GM23248 (cell line): ENCODE results near the gene SLAMF1.

ENCODE experiments used
- EZH2 ChIP-seq: fragments of 200-600 bp; sonication (generic); IDR thresholded peaks from 2 replicates; pipeline ENCODE4 v1.6.1; 2018; ENCODE audit warnings: antibody characterized with exemption, mild to moderate bottlenecking; ENCODE audit not compliant: insufficient read depth, poor library complexity, severe bottlenecking
- EZH2phosphoT487 ChIP-seq: fragments of 200-600 bp; sonication (generic); IDR thresholded peaks from 2 replicates; pipeline ENCODE4 v1.6.1; 2018; ENCODE audit warnings: antibody characterized with exemption, moderate library complexity, mild to moderate bottlenecking, low read depth; ENCODE audit not compliant: insufficient read depth

DNA sequence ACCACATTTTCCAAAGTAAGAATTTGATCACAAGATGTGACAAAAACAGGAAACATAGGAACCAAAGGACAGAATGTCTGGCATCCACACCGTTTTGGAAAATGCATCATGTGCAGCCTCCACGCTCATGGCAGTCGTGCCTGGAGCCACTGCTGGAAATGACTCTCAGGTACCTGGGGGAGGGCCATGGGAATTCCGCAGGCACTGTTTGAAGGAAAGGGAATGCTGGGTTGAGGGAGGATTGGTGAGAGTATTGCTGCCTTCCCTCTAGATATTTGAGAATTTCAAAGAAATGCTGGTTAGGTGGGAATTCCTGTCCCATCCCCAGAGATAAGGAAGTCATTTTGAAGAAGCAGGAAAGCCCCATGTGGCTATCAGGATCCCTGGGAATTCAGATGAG, 10.8 kb downstream of the SLAMF1 start:
- TF ChIP-seq EZH2phosphoT487 (no peak), EZH2 (no peak)
